Measurements from ENCODE around the gene CTAG2.
"Not testable (repeated sequence)": the region's sequence is repeated elsewhere in the genome, so short reads cannot be mapped to it uniquely, and the experiment has no call there.

Gene CTAG2

DNA sequence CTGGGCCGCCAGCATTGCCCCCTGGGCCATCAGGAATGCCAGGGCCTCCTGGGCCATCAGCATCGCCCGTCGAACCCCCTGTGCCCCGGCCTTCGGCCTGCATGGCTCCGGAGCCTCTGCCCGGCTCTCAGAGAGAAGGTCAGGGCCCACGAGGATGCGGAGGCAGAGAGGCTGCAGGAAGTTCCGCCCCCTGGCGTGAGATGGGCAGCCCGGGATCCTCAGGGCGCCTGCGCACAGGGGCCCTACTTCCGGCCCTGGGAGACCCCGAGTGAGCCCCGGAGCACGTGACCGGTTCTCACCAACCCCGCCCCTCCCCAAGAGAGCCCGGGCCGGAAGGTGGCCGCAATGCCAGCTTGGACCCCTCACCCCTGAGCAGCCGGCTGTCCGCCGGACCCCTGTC is at the start of gene CTAG2:
TSS of gene CTAG2 (minus strand) at position 167 of the 400 bp plus-strand sequence. CDS start at position 103, 64 bp downstream.
- FAIRE-seq, result not testable (repeated sequence)

DNA sequence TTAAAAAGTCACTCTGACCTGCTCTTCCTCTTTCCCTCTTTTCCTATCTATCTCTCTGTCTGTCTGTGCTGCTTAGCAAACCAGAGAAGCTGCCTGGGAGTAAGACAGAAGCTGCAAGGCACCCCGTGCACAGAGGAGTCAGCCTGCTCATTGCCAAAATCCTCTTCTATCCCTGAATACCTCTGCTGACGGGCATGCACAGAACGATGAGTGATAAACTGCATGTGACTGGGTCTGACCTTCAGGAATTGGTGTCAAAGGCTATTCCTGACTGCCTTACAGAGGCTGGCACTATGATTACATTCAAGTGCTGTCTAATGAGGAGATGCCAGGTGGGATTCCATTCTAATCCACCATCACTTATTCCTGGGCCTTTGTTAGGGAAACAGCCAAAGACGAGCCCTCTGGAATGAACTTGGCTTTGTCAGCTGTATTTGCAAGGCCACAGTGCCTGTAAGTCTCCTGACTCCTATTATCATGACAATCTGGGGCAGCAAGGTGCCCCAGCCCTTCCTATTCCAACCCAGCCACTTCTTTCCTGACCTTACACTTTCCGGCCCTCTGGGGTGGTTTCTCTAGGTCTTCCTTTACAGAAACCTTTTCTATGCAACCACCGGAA is 45.4 kb upstream of the CTAG2 start:
- no peak for FAIRE-seq

DNA sequence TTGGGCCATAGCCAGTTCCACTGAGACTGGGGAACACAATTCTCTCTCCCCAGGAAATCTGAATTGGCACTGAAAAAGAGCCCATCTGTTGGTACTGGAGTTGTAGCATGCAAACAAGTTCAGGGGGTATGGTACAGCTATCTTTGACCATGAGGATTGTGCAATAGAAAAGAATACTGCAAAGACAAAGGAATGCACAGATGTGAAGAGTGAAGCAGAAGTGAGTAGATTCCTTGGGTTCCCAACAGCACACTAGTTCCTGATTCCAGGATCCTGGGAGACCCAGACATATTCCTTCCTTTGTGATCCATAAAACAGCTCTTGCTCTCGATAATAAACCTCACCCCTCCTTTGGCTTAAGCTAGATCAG is 43.3 kb upstream of the CTAG2 start:
- no peak for FAIRE-seq

DNA sequence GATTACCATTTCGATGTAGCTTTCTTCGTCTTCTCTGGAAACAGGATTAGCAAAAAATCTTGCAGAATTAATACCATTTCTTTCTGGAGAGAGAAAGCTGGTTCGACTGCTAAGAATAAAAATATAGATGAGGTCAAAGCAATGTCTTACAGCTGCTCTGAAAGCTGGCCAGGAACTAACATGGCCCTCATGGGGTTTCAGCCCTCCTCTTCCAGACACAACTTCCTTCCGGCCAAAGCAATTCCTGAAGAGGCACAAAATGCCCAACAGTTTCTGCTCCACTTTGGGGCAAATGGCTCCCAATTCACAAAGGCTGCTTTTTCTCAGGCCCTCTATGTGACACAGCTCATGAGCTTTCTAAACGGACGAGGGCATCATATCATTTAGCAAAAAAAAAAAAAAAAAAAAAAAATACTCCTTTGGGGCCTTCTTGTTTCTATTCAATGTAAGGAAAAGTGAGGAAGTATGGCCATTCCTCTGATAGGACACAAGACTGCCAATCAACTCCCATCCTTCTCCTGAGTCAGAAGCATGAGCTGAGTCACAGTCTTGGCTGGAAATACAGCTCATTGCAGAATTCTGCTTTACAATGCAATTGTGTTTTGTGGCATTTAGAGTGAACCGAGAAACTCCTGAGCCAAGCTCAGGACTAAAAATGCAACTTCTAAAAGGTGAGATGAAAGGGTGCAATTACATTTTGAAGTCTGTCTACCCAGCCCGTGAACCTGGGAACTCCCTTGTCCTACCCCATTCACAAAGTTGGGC is 42.7 kb upstream of the CTAG2 start:
- FAIRE-seq, result no peak

DNA sequence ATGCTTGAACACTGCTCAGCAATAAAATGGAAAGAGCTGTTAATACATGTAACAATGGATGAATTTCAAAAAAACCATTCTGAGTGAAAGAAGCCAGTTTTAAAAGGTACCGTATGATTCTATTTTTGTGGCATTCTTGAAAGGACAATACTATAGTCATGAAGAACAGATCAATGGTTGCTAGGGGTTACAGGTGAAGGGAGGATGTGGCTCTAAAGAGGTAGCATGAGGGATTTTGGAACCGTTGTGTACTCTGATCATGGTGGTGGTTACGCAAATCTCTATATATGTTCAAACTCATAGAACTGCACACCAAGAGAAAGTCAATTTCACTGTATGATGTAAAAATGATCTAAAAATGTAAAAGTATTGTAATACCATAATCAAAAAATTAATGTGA is 40.0 kb upstream of the CTAG2 start:
- FAIRE-seq, result no peak

DNA sequence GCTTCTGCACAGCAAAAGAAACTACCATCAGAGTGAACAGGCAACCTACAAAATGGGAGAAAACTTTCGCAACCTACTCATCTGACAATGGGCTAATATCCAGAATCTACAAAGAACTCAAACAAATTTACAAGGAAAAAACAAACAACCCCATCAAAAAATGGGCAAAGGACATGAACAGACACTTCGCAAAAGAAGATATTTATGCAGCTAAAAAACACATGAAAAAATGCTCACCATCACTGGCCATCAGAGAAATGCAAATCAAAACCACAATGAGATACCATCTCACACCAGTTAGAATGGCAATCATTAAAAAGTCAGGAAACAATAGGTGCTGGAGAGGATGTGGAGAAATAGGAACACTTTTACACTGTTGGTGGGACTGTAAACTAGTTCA is 37.1 kb upstream of the CTAG2 start:
- not testable (repeated sequence) for FAIRE-seq

DNA sequence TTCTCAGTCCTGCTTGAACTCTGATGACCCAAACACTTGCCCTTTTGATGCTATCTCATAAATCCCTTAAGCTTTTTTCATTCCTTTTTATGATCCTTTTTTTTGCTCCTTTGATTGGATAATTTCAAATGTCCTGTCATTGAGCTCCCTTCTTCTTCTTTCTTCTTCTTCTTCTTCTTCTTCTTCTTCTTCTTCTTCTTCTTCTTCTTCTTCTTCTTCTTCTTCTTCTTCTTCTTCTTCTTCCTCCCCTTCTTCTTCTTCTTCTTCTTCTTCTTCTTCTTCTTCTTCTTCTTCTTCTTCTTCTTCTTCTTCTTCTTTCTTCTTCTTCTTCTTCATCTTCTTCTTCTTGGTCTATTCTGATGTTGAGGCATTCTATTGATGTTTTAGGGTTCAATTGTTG is 18.7 kb upstream of the CTAG2 start:
- FAIRE-seq, result not testable (repeated sequence)

DNA sequence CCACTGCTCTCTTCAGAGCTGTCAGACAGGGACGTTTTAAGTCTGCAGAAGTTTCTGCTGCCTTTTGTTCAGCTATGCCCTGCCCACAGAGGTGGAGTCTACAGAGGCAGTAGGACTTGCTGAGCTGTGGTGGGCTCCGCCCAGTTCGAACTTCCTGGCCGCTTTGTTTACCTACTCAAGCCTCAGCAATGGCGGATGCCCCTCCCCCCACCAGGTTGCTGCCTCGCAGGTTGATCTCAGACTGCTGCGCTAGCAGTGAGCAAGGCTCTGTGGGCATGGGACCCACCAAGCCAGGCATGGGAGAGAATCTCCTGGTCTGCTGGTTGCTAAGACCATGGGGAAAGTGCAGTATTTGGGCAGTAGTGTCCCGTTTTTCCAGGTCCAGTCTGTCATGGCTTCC is 17.5 kb upstream of the CTAG2 start:
- FAIRE-seq, result not testable (repeated sequence)

DNA sequence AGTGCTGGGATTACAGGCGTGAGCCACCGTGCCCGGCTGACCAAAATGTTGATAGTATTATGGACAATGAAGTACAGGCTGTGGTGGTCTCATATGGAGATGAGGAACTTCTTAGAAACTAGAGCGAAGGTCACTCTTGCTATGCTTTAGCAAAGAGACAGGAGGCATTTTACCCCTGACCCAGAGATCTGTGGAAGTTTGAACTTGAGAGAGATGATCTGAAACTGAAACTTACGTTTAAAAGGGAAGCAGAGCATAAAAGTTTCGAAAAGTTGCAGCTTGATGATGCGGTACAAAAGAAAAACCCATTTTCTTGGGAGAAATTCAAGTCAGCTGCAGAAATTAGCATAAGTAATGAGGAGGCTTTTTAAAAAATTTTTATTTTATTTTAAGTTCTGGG is 8.5 kb upstream of the CTAG2 start:
- no peak for FAIRE-seq

DNA sequence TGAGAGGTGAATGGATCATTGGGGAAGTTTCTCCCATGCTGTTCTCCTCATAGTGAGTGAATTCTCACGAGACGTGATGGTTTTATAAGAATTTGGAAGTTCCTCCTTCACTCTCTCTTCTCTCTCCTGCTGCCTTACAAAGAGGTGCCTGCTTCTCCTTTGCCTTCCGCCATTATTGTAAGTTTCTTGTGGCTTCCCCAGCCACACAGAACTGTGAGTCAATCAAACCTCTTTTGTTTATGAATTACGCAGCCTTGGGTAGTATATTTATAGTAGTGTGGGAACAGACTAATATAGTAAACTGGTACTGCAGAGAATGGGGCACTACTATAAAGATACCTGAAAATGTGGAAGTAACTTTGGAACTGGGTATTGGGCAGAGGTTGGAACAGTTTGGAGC is 7.8 kb upstream of the CTAG2 start:
- FAIRE-seq, result no peak

DNA sequence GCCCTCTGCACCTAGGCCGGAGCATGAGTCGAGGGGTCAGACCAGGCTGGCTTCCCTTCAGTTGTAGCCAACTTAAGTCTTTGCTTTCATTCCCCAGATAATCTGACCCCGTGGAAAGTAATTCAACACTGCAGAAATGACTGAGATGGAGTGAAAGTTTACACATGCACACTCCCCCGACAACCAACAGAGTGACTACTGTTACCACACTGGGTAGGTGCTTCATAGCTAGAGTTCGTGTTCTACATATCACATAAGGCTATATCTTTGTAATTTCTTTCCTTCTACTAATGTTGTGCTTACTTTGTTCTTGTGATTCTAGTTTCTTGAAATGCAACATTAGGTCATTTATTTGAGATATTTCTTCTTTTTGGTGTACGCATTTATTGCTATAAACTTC is 7.2 kb upstream of the CTAG2 start:
- no peak for FAIRE-seq

DNA sequence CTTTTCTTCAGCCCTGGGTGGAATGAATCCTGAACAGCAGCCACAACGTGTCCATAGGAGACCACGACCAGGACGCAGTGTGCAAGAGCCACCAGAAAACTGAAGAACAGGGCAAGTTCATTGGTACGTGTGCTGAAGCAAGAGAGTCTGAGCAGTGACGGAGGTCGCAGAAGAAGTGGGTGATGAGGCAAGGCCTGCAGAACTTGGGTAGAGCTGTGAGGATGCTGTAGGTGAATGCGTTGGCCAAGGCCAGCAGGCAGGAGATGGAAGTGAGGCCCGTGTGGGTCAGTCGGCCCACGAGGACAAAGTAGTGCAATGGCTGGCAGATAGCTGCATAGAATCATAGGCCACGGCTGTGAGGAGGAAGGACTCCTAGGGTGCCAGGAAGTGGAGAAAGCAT is 5.6 kb upstream of the CTAG2 start:
- no peak for FAIRE-seq

DNA sequence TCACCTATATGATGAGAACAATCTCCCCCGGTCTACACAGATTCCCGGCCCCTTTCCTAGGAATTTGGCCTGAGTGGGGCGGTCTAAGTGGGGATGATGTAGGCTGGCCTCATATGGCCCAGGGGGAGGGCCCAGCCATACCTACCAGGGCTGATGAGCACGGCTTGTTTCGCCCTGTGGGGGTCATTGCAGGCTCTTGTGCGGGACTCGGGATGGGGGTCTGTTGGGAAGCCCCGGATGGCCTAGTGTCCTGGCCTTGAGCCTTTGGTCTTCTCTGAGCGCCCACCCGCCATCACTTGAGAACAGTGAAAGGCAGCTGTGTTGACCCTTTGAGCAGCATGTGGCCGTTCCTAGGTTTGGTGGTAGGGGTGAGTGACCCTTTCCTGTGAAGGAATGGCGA is 4.8 kb upstream of the CTAG2 start:
- FAIRE-seq, result no peak

DNA sequence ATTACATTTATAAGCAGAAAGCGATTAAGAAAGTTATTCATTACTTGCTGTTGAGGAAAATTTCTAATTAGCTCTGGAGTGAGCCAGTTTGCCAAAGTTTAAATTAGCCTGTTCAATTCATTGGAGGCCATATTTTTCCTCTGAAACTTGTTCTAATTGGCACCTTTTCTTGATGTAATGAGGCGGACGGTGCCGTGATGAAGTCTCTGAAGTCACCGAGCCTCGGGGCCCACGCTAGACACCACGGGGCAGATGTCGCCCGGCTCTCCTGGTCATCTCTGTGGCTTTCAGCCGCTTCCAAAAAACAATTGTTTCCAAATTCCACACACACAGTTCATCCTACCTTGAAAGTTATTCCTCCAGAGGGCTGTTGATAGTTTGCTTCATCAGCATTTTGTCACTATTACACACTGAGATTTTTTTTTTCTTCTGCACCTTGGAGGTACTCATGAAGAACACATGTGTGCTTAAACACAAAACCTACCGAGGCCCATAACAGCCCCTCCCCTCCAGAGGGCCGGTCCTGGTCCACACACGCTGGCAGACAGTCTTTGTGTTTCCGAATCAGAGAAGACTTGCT is 3.9 kb upstream of the CTAG2 start:
- FAIRE-seq, result no peak

DNA sequence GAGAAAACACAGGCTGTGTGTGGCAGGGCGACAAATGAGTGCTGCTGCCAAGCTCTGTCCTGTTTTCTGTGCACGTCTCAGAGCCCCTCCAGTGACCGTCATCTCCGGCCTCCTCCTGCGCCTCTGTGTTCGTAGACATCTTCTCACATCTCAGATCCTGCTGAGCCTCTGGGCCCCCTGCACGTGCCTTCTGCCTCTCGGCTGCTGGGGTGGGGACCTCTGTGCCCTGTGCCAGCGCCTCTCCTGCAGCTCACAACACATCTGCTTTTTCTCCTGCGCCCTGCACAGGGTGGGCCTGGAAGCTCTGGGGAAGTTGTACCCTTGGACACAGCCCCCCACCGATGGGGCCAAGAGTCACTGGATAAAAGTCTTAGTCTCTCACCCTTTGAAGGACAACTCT is 2.4 kb upstream of the CTAG2 start:
- no peak for FAIRE-seq

DNA sequence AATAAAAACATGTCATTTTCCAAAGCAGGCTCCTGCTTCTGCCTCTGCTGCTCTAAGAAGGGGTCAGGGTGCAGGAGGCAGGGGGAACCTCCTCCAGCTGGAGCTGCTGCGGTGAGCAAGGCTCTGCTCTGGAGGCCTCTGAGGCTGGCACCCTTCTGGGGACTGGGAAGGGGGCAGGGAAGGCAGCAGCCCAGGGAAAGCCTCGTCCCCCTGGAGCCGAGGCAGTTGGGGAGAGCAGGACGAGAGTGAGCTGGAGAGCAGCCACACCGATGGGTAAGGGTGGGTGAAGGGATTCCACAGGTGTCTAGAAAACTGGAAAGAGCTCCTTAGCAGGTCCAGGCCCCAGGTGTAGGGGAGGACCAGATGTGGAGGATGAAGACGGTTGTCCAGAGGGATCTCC is 2.0 kb upstream of the CTAG2 start:
- FAIRE-seq, result no peak

DNA sequence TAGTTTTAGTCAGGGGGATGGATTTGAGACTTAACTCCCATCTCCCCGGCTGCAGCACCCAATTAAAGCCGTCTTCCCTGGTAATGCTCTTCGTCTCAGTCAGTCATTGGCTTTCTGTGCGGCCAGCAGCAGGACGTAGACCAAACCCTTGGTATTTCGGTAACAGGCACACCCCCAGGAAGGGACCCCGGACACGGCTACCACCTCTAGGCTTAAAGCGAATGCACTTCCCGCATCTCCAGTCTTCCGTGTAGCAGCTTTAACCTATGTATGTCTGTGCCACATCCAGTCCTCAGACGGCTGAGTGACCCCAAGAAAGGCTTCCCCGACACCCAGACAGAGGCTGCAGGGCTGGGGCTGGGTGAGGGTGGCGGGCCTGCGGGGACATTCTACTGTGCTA is 1.5 kb upstream of the CTAG2 start:
- no peak for FAIRE-seq

DNA sequence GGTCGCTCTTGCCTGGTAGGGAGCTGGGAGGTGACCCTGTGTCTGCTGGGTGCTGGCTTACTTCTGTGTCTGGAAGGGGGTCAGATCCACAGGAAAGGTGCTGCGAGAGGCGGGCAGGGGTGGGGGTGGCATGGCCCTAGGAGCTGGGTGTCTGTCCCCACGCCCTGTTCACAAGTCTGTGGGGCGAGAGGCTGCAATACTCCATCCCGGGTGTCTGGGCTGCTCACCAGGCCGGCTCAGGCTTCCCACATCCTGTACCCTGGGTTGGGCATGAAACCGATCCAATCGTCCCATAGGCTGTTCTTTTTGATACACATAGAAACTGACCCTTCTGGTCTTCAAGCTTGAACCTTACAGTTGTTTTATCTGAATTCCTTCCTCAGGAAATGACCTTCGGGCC is 993 bp upstream of the CTAG2 start:
- FAIRE-seq, result no peak

DNA sequence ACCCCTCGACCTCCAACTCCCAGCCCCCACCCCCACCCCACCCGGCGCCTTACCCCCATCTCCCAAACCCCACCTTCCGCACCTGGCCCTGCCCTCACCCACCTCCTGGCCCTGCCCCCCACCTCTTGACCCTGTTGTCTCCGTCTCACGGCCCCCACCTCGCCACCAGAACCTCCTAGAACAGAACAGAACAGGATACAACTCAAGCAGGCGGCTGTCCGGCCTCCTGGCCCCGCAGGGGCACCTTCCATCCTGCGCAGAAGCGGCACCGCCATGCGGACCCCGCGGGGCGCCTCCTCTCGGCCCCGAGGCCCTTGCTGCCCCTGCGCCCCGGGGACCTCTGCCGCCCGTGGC is 354 bp downstream of the CTAG2 start:
- FAIRE-seq, result no peak

DNA sequence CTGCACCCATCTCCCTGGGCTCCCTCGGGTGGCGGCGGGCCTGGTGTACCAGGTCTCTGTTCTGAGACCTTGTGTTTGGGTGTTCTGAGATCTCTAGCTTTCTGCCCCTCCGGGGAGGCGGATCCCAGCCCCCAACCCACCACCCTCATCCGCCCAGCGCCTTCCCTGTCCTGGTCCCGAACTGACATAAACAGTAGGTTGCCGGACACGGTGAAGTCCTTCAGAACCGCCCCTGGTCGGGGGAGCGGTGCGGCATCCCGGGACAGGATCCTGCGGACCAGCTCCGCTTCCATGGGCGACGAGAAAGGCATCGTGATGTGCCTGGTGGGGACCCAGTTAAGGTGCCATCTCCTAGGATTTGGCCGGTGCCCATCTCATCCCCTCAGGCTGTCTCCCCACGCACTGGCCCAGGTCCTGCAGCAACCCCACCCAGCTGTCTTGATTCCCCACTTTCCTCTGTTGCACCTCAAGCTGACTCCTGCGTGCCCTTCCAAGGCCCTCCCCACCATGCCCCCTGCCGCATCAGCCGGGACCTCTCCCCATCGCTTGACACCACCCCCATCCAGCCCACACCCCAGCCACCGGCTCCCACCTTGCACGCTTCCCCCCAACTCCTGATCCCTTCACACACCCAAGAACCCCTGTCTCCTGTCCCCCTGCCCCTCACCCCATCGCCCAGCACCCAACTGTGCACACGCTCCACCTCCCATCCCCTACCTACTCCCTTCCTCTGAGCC is 900 bp downstream of the CTAG2 start:
- no peak for FAIRE-seq

DNA sequence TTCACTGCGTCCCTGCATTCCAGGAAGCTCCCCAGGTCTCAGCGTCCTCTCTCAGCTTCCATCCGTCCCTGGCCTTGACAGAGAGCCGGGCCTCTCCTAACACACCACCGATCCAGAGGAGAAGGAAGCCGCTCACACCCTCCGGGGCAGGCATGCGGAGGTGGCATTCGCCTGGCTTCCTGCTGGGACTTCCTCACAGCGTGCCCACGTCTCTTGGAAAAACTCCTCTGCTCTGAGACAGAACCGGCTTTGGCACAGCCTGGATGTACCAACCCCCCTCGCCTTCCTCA is 3.2 kb downstream of the CTAG2 start:
- FAIRE-seq, result no peak

DNA sequence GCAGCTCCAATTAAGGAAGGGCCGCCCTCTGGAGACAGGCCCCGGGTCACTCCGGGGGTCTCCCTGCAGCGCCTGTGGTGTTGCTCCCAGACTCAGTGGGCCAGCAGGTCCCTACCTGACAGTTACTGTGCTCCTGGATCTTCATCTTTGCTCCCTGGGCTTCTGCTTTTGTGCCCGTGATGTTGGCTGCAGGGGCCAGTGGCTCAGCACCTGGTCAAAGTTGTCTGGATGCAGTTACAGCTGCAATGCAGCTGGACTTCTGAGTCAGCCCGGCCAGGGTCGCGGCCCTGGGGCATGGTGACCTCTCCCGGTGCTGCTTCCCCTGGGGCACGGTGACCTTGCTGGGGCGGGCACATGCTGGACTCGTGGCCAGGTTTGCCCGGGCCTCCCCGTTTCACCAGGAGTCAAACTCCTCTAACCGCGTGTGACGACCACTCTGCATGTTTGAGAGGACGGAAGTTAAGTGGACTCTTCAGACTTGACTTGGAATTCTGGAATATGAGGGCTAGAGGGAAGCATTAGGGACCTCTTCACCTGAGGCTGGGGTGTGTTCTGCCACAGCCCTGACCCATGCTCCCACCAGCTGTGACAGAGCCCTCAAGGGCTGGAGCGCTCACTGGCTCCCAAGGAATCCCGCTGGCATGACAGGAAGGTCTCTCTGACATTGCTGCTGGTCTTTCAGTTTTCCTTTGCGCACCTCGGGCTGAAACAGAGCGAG is 3.7 kb downstream of the CTAG2 start:
- FAIRE-seq, result no peak

DNA sequence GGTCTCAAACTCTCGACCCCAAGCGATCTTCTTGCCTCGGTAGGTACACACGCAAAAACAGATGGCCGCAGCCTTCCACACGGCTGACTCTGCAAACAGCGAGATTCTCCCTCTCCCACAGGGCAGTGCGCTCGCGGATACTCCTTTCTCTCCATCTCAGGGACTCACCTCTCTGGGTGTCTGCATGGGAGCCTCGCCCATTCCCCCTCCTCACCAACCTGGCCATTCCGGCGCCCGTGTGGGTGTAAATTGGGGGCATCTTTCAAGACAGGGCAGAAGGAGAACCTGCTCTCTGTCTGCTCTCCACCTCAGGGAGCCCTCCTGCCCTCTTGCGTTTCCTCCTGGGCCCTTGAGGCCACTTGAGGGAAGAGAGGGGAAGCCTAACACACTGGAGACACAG is 4.4 kb downstream of the CTAG2 start:
- FAIRE-seq, result no peak
